LoVo (cell line): ENCODE measurements around the gene ATP2B2.

Experiments
- DNase-seq: peaks from one replicate; pipeline ENCODE4 v3.0.0-alpha.2; 2016; ENCODE audit warnings: low spot score

ATP2B2 gene

GRCh38 chr3:10529809-10530208 is 24.4 kb upstream of the ATP2B2 start:
- no peak for DNase-seq

GRCh38 chr3:10528046-10528445 is 22.7 kb upstream of the ATP2B2 start:
- no peak for DNase-seq

- no peak for DNase-seq
Observed at GRCh38 chr3:10527295-10528001, 22.1 kb upstream of the ATP2B2 start.

- DNase-seq, result no peak
Observed at GRCh38 chr3:10526366-10526765, 21.0 kb upstream of the ATP2B2 start.

GRCh38 chr3:10524799-10525301 is 19.5 kb upstream of the ATP2B2 start:
- DNase-seq, result no peak

GRCh38 chr3:10524270-10524669 is 18.9 kb upstream of the ATP2B2 start:
- no peak for DNase-seq

GRCh38 chr3:10523561-10523960 is 18.2 kb upstream of the ATP2B2 start:
- DNase-seq, result no peak

GRCh38 chr3:10522646-10523303 is 17.4 kb upstream of the ATP2B2 start:
- no peak for DNase-seq

GRCh38 chr3:10521772-10522441 is 16.5 kb upstream of the ATP2B2 start:
- DNase-seq, result no peak

GRCh38 chr3:10520072-10520471 is 14.7 kb upstream of the ATP2B2 start:
- no peak for DNase-seq

GRCh38 chr3:10519236-10519635 is 13.8 kb upstream of the ATP2B2 start:
- no peak for DNase-seq

- no peak for DNase-seq
Observed at GRCh38 chr3:10518506-10519150, 13.2 kb upstream of the ATP2B2 start.

GRCh38 chr3:10517627-10518026 is 12.2 kb upstream of the ATP2B2 start:
- no peak for DNase-seq

GRCh38 chr3:10516544-10517452 is 11.4 kb upstream of the ATP2B2 start:
- no peak for DNase-seq

GRCh38 chr3:10515884-10516495 is 10.6 kb upstream of the ATP2B2 start:
- DNase-seq, result no peak

- no peak for DNase-seq
Observed at GRCh38 chr3:10515396-10515795, 10.0 kb upstream of the ATP2B2 start.

- DNase-seq, result no peak
Observed at GRCh38 chr3:10514407-10515069, 9.2 kb upstream of the ATP2B2 start.

- no peak for DNase-seq
Observed at GRCh38 chr3:10513306-10513705, 7.9 kb upstream of the ATP2B2 start.

GRCh38 chr3:10512687-10513086 is 7.3 kb upstream of the ATP2B2 start:
- DNase-seq, result no peak

GRCh38 chr3:10511809-10512494 is 6.6 kb upstream of the ATP2B2 start:
- no peak for DNase-seq
